DOHH2 (cell line): ENCODE data around the gene GALNT2.

Experiments used
- H3F3A ChIP-seq: fragments of 200-600 bp; sonication (generic), shearing (Covaris generic); 2 replicates; pipeline ENCODE4 v1.6.0; 2016; ENCODE audit warnings: antibody characterized with exemption, mild to moderate bottlenecking; ENCODE audit not compliant: control insufficient read depth, insufficient read depth
- H3K27ac ChIP-seq: fragments of 200-600 bp; sonication (generic); 2 replicates; pipeline ENCODE4 v1.5.1; 2014; ENCODE audit warnings: low read depth, mild to moderate bottlenecking, low read length, moderate library complexity
- H3K27me3 ChIP-seq: fragments of 200-600 bp; sonication (generic); 2 replicates; pipeline ENCODE4 v1.6.1; 2014; ENCODE audit warnings: mild to moderate bottlenecking, low read length, mixed read lengths; ENCODE audit not compliant: control insufficient read depth
- H3K36me3 ChIP-seq: fragments of 200-600 bp; sonication (generic); 2 replicates; pipeline ENCODE4 v1.6.1; 2014; ENCODE audit warnings: mild to moderate bottlenecking, low read length, moderate library complexity, mixed read lengths; ENCODE audit not compliant: control insufficient read depth
- H3K4me1 ChIP-seq: fragments of 200-600 bp; sonication (generic); 2 replicates; pipeline ENCODE4 v1.6.1; 2014; ENCODE audit warnings: mild to moderate bottlenecking, low read length, mixed read lengths; ENCODE audit not compliant: control insufficient read depth
- H3K4me2 ChIP-seq: fragments of 200-600 bp; sonication (generic); 2 replicates; pipeline ENCODE4 v1.6.0; 2014; ENCODE audit warnings: mild to moderate bottlenecking, low read length, moderate library complexity
- H3K4me3 ChIP-seq: fragments of 200-600 bp; sonication (generic); 2 replicates; pipeline ENCODE4 v1.5.1; 2014; ENCODE audit warnings: mild to moderate bottlenecking, low read length, mixed read lengths
- H3K79me2 ChIP-seq: fragments of 200-600 bp; sonication (generic); 2 replicates; pipeline ENCODE4 v1.6.1; 2014; ENCODE audit warnings: mild to moderate bottlenecking, low read length, mixed read lengths; ENCODE audit not compliant: control insufficient read depth
- H3K9me2 ChIP-seq: fragments of 200-600 bp; sonication (generic); replicated peaks from 2 replicates; pipeline ENCODE4 v1.6.1; 2014; ENCODE audit warnings: mild to moderate bottlenecking, low read length, mixed read lengths; ENCODE audit not compliant: control insufficient read depth
- H3K9me3 ChIP-seq: fragments of 200-600 bp; sonication (generic); 2 replicates; pipeline ENCODE4 v1.6.1; 2014; ENCODE audit warnings: antibody characterized with exemption, low read length, mixed read lengths; ENCODE audit not compliant: control insufficient read depth, insufficient read depth
- H4K20me1 ChIP-seq: fragments of 200-600 bp; sonication (generic); 2 replicates; pipeline ENCODE4 v1.6.0; 2014; ENCODE audit warnings: low read depth, mild to moderate bottlenecking, antibody characterized with exemption, low read length, moderate library complexity; ENCODE audit not compliant: control insufficient read depth, insufficient read depth
- EZH2phosphoT487 ChIP-seq: fragments of 200-600 bp; sonication (generic); IDR thresholded peaks from 2 replicates; pipeline ENCODE4 v1.6.1; 2017; ENCODE audit warnings: borderline replicate concordance, mild to moderate bottlenecking, antibody characterized with exemption, low read length, moderate library complexity, mixed read lengths
- TF ChIP-seq, protein P1 (sequence below): fragments of 200-600 bp; sonication (generic); IDR thresholded peaks from one replicate; pipeline ENCODE4 v1.5.1; 2014; ENCODE audit warnings: antibody characterized with exemption, mild to moderate bottlenecking, low read depth, low read length; ENCODE audit not compliant: poor library complexity, severe bottlenecking

GALNT2 gene

GRCh38 chr1:230025686-230026085 lies 41.4 kb upstream of the GALNT2 start:
- no peak overlapping the region for H3K4me2 ChIP-seq
- no peaks in the 10 kb centered on the region for H3F3A ChIP-seq
- no peaks in the 10 kb centered on the region for H3K9me2 ChIP-seq
- no peak overlapping the region for H3K27ac ChIP-seq
- H3K79me2 ChIP-seq: no peaks in the 10 kb centered on the region
- no peaks in the 10 kb centered on the region for H4K20me1 ChIP-seq
- H3K36me3 ChIP-seq: no peaks in the 10 kb centered on the region
- H3K9me3 ChIP-seq: no peaks in the 10 kb centered on the region
- no peaks in the 10 kb centered on the region for H3K4me1 ChIP-seq
- H3K4me3 ChIP-seq: no peak overlapping the region
- no peak for TF ChIP-seq EZH2phosphoT487
- TF ChIP-seq, protein P1, sequence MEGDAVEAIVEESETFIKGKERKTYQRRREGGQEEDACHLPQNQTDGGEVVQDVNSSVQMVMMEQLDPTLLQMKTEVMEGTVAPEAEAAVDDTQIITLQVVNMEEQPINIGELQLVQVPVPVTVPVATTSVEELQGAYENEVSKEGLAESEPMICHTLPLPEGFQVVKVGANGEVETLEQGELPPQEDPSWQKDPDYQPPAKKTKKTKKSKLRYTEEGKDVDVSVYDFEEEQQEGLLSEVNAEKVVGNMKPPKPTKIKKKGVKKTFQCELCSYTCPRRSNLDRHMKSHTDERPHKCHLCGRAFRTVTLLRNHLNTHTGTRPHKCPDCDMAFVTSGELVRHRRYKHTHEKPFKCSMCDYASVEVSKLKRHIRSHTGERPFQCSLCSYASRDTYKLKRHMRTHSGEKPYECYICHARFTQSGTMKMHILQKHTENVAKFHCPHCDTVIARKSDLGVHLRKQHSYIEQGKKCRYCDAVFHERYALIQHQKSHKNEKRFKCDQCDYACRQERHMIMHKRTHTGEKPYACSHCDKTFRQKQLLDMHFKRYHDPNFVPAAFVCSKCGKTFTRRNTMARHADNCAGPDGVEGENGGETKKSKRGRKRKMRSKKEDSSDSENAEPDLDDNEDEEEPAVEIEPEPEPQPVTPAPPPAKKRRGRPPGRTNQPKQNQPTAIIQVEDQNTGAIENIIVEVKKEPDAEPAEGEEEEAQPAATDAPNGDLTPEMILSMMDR: no peak
- no peaks in the 10 kb centered on the region for H3K27me3 ChIP-seq

DNA sequence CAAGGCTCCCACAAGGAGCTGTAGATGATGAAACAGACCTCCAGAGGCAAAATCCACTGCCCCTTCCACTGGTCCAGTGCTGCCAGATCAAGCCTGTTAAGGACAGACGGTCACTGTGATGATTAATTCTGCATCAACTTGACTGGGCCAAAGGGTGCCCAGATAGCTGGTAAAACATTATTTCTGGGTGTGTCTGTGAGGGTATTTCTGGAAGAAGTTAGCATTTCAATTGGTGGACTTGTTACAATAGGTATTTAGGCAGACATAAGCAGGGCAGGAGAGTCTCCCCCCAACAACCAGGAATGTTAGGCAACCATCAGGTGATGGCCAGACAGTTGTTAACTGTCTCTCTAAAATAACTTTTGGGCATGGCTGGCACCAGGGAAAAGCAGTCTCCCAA lies 40.9 kb upstream of the GALNT2 start:
- no peaks in the 10 kb centered on the region for H3K4me1 ChIP-seq
- no peaks in the 10 kb centered on the region for H3K79me2 ChIP-seq
- H3K36me3 ChIP-seq: no peaks in the 10 kb centered on the region
- no peak overlapping the region for H3K4me2 ChIP-seq
- H3K27me3 ChIP-seq: no peaks in the 10 kb centered on the region
- TF ChIP-seq, protein P1: no peak
- TF ChIP-seq EZH2phosphoT487: no peak
- no peak overlapping the region for H3K27ac ChIP-seq
- H3K9me2 ChIP-seq: no peaks in the 10 kb centered on the region
- no peaks in the 10 kb centered on the region for H3K9me3 ChIP-seq
- H4K20me1 ChIP-seq: no peaks in the 10 kb centered on the region
- H3K4me3 ChIP-seq: no peak overlapping the region
- H3F3A ChIP-seq: no peaks in the 10 kb centered on the region

- Histone ChIP-seq H3K9me2 (no peaks in the 10 kb centered on the region), H3F3A (no peaks in the 10 kb centered on the region), H3K4me3 (no peak overlapping the region), H3K27me3 (no peaks in the 10 kb centered on the region), H3K36me3 (no peaks in the 10 kb centered on the region), H3K79me2 (no peaks in the 10 kb centered on the region), H4K20me1 (no peaks in the 10 kb centered on the region), H3K4me1 (no peaks in the 10 kb centered on the region), H3K9me3 (no peaks in the 10 kb centered on the region), H3K27ac (no peak overlapping the region), H3K4me2 (no peak overlapping the region)
- TF ChIP-seq, protein P1: no peak
- TF ChIP-seq EZH2phosphoT487: no peak
These were observed 40.5 kb upstream of the GALNT2 start for GRCh38 chr1:230026572-230026971.

DNA sequence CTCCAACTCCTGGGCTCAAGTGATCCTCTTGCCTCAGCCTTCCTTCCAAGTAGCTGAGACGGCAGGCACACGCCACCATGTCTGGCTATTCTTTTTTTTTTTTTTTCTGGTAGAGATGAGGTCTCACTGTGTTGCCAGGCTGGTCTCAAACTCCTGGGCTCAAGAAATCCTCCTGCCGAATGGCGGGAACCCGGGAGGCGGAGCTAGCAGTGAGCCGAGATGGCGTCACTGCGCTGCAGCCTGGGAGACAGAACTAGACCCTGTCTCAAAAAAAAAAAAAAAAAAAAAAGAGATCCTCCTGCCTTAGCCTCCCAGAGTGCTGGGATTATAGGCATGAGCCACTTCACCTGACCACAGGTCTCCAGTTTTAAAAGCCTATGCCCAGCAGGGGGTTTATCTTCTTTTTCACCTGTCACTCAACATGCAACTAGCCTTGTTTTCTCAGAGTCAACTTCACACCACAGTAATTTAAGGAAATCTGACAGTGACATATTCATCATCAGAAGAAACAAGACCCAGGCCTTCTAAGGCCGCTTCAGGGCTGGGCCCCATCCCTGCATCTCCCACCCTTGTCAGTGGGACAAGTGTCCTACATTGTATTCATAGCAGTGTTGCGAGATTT lies 38.3 kb upstream of the GALNT2 start:
- Histone ChIP-seq H3K9me2 (no peaks in the 10 kb centered on the region), H3K36me3 (no peaks in the 10 kb centered on the region), H4K20me1 (no peaks in the 10 kb centered on the region), H3K9me3 (no peaks in the 10 kb centered on the region), H3K4me1 (no peaks in the 10 kb centered on the region), H3K27me3 (no peaks in the 10 kb centered on the region), H3K4me3 (no peak overlapping the region), H3F3A (no peaks in the 10 kb centered on the region), H3K79me2 (no peaks in the 10 kb centered on the region), H3K27ac (no peak overlapping the region), H3K4me2 (no peak overlapping the region)
- TF ChIP-seq EZH2phosphoT487: no peak
- TF ChIP-seq, protein P1: no peak
